Eye (tissue), 1 donor: ENCODE data around the gene SLC6A1.

ENCODE experiments used
- DNase-seq: peaks from one replicate; pipeline ENCODE4 v3.0.0-alpha.2; 2015

Gene SLC6A1

GRCh38 chr3:10972072-10972782 is 20.3 kb upstream of the SLC6A1 start:
- DNase-seq, result no peak

GRCh38 chr3:10973046-10973595 is 19.4 kb upstream of the SLC6A1 start:
- no peak for DNase-seq

GRCh38 chr3:10974131-10974530 is 18.4 kb upstream of the SLC6A1 start:
- DNase-seq, result no peak

GRCh38 chr3:10974746-10975375 is 17.7 kb upstream of the SLC6A1 start:
- DNase-seq, result no peak

- no peak for DNase-seq
Observed at GRCh38 chr3:10975695-10976234, 16.8 kb upstream of the SLC6A1 start.

GRCh38 chr3:10976770-10977169 is 15.8 kb upstream of the SLC6A1 start:
- no peak for DNase-seq

- DNase-seq, result peak; percentile 71
Observed at GRCh38 chr3:10977892-10978510, 14.5 kb upstream of the SLC6A1 start.

GRCh38 chr3:10978956-10979355 is 13.6 kb upstream of the SLC6A1 start:
- no peak for DNase-seq

- DNase-seq, result no peak
Observed at GRCh38 chr3:10980312-10980711, 12.2 kb upstream of the SLC6A1 start.

GRCh38 chr3:10981031-10981430 is 11.5 kb upstream of the SLC6A1 start:
- DNase-seq, result no peak

GRCh38 chr3:10981961-10982360 is 10.6 kb upstream of the SLC6A1 start:
- no peak for DNase-seq

- DNase-seq, result no peak
Observed at GRCh38 chr3:10982782-10983181, 9.8 kb upstream of the SLC6A1 start.

- DNase-seq, result peak; percentile 78
Observed at GRCh38 chr3:10983219-10983916, 9.2 kb upstream of the SLC6A1 start.

GRCh38 chr3:10984371-10984896 is 8.1 kb upstream of the SLC6A1 start:
- no peak for DNase-seq

GRCh38 chr3:10985181-10985580 is 7.4 kb upstream of the SLC6A1 start:
- no peak for DNase-seq

- no peak for DNase-seq
Observed at GRCh38 chr3:10986592-10986991, 6.0 kb upstream of the SLC6A1 start.

GRCh38 chr3:10988001-10988665 is 4.4 kb upstream of the SLC6A1 start:
- DNase-seq, result no peak

- no peak for DNase-seq
Observed at GRCh38 chr3:10988991-10989484, 3.5 kb upstream of the SLC6A1 start.

GRCh38 chr3:10992943-10993728 is 588 bp downstream of the SLC6A1 start:
- DNase-seq, result peak; percentile 55

- no peak for DNase-seq
Observed at GRCh38 chr3:10993729-10994065, 1.1 kb downstream of the SLC6A1 start.

GRCh38 chr3:10994306-10994705 is 1.8 kb downstream of the SLC6A1 start:
- no peak for DNase-seq
